ENCODE results near the gene NF1.
"Not testable (repeated sequence)": the region's sequence is repeated elsewhere in the genome, so short reads cannot be mapped to it uniquely, and the experiment has no call there.

NF1 gene

GRCh38 chr17:31130286-31131224 lies 35.8 kb downstream of the NF1 start:
- DNase-seq: no peak

GRCh38 chr17:31131299-31131698 lies 36.5 kb downstream of the NF1 start:
- no peak for DNase-seq

GRCh38 chr17:31132977-31133376 lies 38.2 kb downstream of the NF1 start:
- DNase-seq: no peak

- no peak for DNase-seq
Observed at GRCh38 chr17:31134576-31134975, 39.8 kb downstream of the NF1 start.

GRCh38 chr17:31136319-31136718 lies 41.5 kb downstream of the NF1 start:
- DNase-seq: no peak

- no peak for DNase-seq
Observed at GRCh38 chr17:31140111-31140510, 45.3 kb downstream of the NF1 start.

GRCh38 chr17:31144428-31144827 lies 49.7 kb downstream of the NF1 start:
- no peak for DNase-seq

GRCh38 chr17:31144836-31145235 lies 50.1 kb downstream of the NF1 start:
- DNase-seq: no peak

- no peak for DNase-seq
Observed at GRCh38 chr17:31147507-31148202, 52.9 kb downstream of the NF1 start.

- no peak for DNase-seq
Observed at GRCh38 chr17:31148205-31148604, 53.4 kb downstream of the NF1 start.

- DNase-seq: no peak
Observed at GRCh38 chr17:31152271-31152670, 57.5 kb downstream of the NF1 start.

- no peak for DNase-seq
Observed at GRCh38 chr17:31155208-31155810, 60.5 kb downstream of the NF1 start.

- DNase-seq: no peak
Observed at GRCh38 chr17:31156326-31156725, 61.5 kb downstream of the NF1 start.

GRCh38 chr17:31156864-31157263 lies 62.1 kb downstream of the NF1 start:
- not testable (repeated sequence) for DNase-seq

GRCh38 chr17:31158746-31159377 lies 64.1 kb downstream of the NF1 start:
- no peak for DNase-seq

GRCh38 chr17:31163091-31163781 lies 68.5 kb downstream of the NF1 start:
- no peak for DNase-seq

- DNase-seq: no peak
Observed at GRCh38 chr17:31167111-31167510, 72.3 kb downstream of the NF1 start.

- no peak for DNase-seq
Observed at GRCh38 chr17:31171701-31172100, 76.9 kb downstream of the NF1 start.

- DNase-seq: no peak
Observed at GRCh38 chr17:31172388-31172787, 77.6 kb downstream of the NF1 start.

GRCh38 chr17:31174215-31174614 lies 79.4 kb downstream of the NF1 start:
- no peak for DNase-seq

GRCh38 chr17:31175237-31175636 lies 80.5 kb downstream of the NF1 start:
- DNase-seq: no peak

All from amygdala (tissue), 56 donors.